OCI-LY7 (cell line): ENCODE data around the gene PNLIPRP3. TPM values are rescaled to one million over a fixed set of nuclear protein-coding genes. Genes with fewer than 3 reads are reported as not detected.

Experiments
- BruUV-seq: library from RNA; stranded (reverse); fragments of 400-500 nt; replicated peaks from 2 replicates; lab custom pipeline; 2021; lab: Mats Ljungman, UMichigan
- CTCF ChIA-PET: fragments of 300-600 bp; sonication (Branson Sonifier 250); formaldehyde crosslinking; loops from one replicate; lab custom pipeline; 2022; ENCODE audit warnings: antibody characterized with exemption; ENCODE audit not compliant: unreplicated experiment; lab: Charles Lee
- POLR2A ChIA-PET: fragments of 300-600 bp; sonication (Branson Sonifier 250); formaldehyde crosslinking; loops from one replicate; lab custom pipeline; 2022; ENCODE audit warnings: antibody characterized with exemption; lab: Charles Lee
- DNase-seq: peaks from one replicate; pipeline ENCODE4 v3.0.0-alpha.2; 2015; ENCODE audit warnings: low spot score
- H2AFZ ChIP-seq: fragments of 200-600 bp; sonication (generic), shearing (Covaris generic); 2 replicates; pipeline ENCODE4 v1.6.1; 2014; ENCODE audit warnings: mild to moderate bottlenecking, antibody characterized with exemption, low read length, moderate library complexity
- H3K27ac ChIP-seq: fragments of 200-600 bp; sonication (generic); 2 replicates; pipeline ENCODE4 v1.5.1; 2014; ENCODE audit warnings: mixed run types, low read depth, mild to moderate bottlenecking, moderate library complexity, low read length, inconsistent platforms; ENCODE audit not compliant: poor library complexity, severe bottlenecking
- H3K36me3 ChIP-seq: fragments of 200-600 bp; sonication (generic); 2 replicates; pipeline ENCODE4 v1.6.1; 2014; ENCODE audit warnings: mild to moderate bottlenecking, antibody characterized with exemption, low read length, moderate library complexity, mixed read lengths; ENCODE audit not compliant: insufficient read depth
- H3K4me1 ChIP-seq: fragments of 200-600 bp; sonication (generic); 2 replicates; pipeline ENCODE4 v1.5.1; 2014; ENCODE audit warnings: mild to moderate bottlenecking, low read length; ENCODE audit not compliant: insufficient read depth, poor library complexity, severe bottlenecking
- H3K4me2 ChIP-seq: fragments of 200-600 bp; sonication (generic); 2 replicates; pipeline ENCODE4 v1.6.1; 2014; ENCODE audit warnings: mild to moderate bottlenecking, low read length
- H3K4me3 ChIP-seq: fragments of 200-600 bp; sonication (generic); 2 replicates; pipeline ENCODE4 v1.5.1; 2014; ENCODE audit warnings: mild to moderate bottlenecking, low read depth, low read length; ENCODE audit not compliant: poor library complexity, severe bottlenecking
- H3K79me2 ChIP-seq: fragments of 200-600 bp; sonication (generic); 2 replicates; pipeline ENCODE4 v1.6.1; 2016; ENCODE audit warnings: low read depth, mild to moderate bottlenecking, low read length, moderate library complexity, mixed read lengths; ENCODE audit not compliant: insufficient read depth
- H3K9me2 ChIP-seq: fragments of 200-600 bp; sonication (generic); 2 replicates; pipeline ENCODE4 v1.6.1; 2016; ENCODE audit warnings: mild to moderate bottlenecking, low read length, mixed read lengths; ENCODE audit not compliant: insufficient read depth
- H3K9me3 ChIP-seq: fragments of 200-600 bp; sonication (generic); 2 replicates; pipeline ENCODE4 v1.6.1; 2014; ENCODE audit warnings: mild to moderate bottlenecking, mixed run types, low read length, mixed read lengths
- H4K20me1 ChIP-seq: fragments of 200-600 bp; sonication (generic); 2 replicates; pipeline ENCODE4 v1.6.1; 2014; ENCODE audit warnings: mild to moderate bottlenecking, antibody characterized with exemption, low read length, moderate library complexity, mixed read lengths; ENCODE audit not compliant: insufficient read depth
- CTCF ChIP-seq: fragments of 200-600 bp; sonication (generic); conservative IDR thresholded peaks from 2 replicates; pipeline ENCODE4 v1.5.1; 2014; ENCODE audit warnings: mild to moderate bottlenecking, antibody characterized with exemption, low read length, moderate library complexity, mixed read lengths
- EZH2phosphoT487 ChIP-seq: fragments of 200-600 bp; sonication (generic); IDR thresholded peaks from 2 replicates; pipeline ENCODE4 v1.6.1; 2018; ENCODE audit warnings: low read depth, borderline replicate concordance, mild to moderate bottlenecking, mixed run types, antibody characterized with exemption, low read length, moderate library complexity, mixed read lengths
- intact Hi-C: fragments of 100-400 bp; cut with micrococcal nuclease; formaldehyde crosslinking; loops from one replicate; pipeline ENCODE4 v1.10.0; 2022; ENCODE audit not compliant: unreplicated experiment
- total RNA-seq, 2 experiments: library from RNA; depleted of rRNA in 1 of 2; stranded (reverse); fragments of >200 nt in 1 of 2; shearing (Covaris generic) in 1 of 2; gene quantifications; 2 replicates each; pipeline ENCODE4 v1.2.3, GENCODE V29; 2014 to 2022

Gene PNLIPRP3
- total RNA-seq, 2 experiments from 2014 or later: not detected

DNA sequence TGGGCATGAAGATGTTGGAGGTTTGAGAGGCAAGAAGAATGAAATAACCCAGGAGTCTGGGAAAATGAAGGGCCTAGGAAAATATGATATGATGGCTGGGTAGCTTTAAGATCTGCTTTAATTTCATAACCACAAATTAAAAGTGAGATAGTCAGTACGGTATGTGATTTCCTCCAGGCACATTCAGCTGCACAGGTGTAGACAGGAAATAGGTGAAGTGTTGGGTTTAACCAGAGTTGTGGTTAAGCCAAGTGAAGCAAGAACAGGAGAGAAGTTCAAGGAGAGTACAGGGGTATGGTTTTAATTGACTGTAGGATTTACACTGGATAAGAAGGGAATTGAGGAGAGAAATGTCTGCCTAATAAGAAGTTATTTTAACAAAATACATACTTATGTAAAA is 2.6 kb downstream of the PNLIPRP3 start:
- intact Hi-C loops: no loop called here
- H3K27ac ChIP-seq: no peak overlapping the region
- H2AFZ ChIP-seq: no peak overlapping the region
- BruUV-seq: no TSS peak
- no peaks in the 10 kb centered on the region for H3K36me3 ChIP-seq
- no peak for DNase-seq
- H3K4me3 ChIP-seq: no peak overlapping the region
- no peaks in the 10 kb centered on the region for H3K4me1 ChIP-seq
- POLR2A ChIA-PET: no interaction called here
- CTCF ChIA-PET: no interaction called here
- TF ChIP-seq EZH2phosphoT487 (no peak), CTCF (no peak)
- H3K79me2 ChIP-seq: no peaks in the 10 kb centered on the region
- H3K4me2 ChIP-seq: no peak overlapping the region
- no peaks in the 10 kb centered on the region for H3K9me2 ChIP-seq
- no peaks in the 10 kb centered on the region for H3K9me3 ChIP-seq
- H4K20me1 ChIP-seq: no peaks in the 10 kb centered on the region

- Histone ChIP-seq H3K9me2 (no peaks in the 10 kb centered on the region), H3K4me2 (no peak overlapping the region), H3K79me2 (no peaks in the 10 kb centered on the region), H3K4me3 (no peak overlapping the region), H3K27ac (no peak overlapping the region), H3K36me3 (no peaks in the 10 kb centered on the region), H3K9me3 (no peaks in the 10 kb centered on the region), H3K4me1 (no peaks in the 10 kb centered on the region), H4K20me1 (no peaks in the 10 kb centered on the region), H2AFZ (no peak overlapping the region)
- CTCF ChIA-PET: no interaction called here
- TF ChIP-seq CTCF (no peak), EZH2phosphoT487 (no peak)
- BruUV-seq: no TSS peak
- intact Hi-C loops: no loop called here
- POLR2A ChIA-PET: no interaction called here
- DNase-seq: no peak
These were observed 4.0 kb downstream of the PNLIPRP3 start for GRCh38 chr10:116431598-116431997.

DNA sequence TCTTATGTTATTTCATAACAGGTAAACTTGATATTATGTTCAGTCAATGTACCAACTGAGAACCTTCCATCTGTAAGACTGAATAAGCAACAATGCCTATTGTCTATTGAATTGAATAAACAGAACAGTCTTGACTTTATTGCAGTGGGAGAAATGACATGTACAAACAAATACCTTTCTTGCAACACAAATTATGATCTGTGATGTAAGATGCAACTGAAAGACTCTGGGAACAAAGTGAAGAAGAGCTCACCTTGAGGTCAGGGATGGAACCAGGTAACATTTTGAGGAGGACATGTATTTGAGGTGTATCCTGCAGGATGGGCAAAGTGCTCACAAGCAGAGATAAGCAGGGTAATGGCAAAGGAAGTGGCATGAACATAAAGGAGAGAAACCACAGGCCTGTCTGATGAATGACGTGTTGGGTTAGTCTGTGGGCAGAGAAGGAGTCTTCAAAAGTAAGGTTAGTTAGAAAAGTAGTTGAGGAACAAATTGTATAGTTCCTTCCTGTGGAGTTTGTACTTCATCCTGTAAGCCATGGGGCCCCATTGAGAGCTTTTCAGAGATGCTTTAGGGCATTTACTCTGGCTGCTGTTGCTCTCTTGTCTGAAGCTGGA is 9.5 kb downstream of the PNLIPRP3 start:
- Histone ChIP-seq H3K4me3 (no peak overlapping the region), H3K4me2 (no peak overlapping the region), H3K4me1 (no peaks in the 10 kb centered on the region), H3K9me2 (no peaks in the 10 kb centered on the region), H2AFZ (no peak overlapping the region), H4K20me1 (no peaks in the 10 kb centered on the region), H3K27ac (no peak overlapping the region), H3K36me3 (no peaks in the 10 kb centered on the region), H3K9me3 (no peaks in the 10 kb centered on the region), H3K79me2 (no peaks in the 10 kb centered on the region)
- intact Hi-C loops: no loop called here
- BruUV-seq: no TSS peak
- no peak for DNase-seq
- POLR2A ChIA-PET: no interaction called here
- TF ChIP-seq EZH2phosphoT487: no peak
- no peak for TF ChIP-seq CTCF
- CTCF ChIA-PET: no interaction called here
